GM12801 (cell line): Measurements from ENCODE around the gene PLCE1.

Experiments
- CTCF ChIP-seq: IDR thresholded peaks from one replicate; pipeline ENCODE4 v1.5.1; 2011; ENCODE audit warnings: control low read depth; ENCODE audit not compliant: insufficient read length; ENCODE audit errors: extremely low read depth

Gene PLCE1

GRCh38 chr10:94041206-94041605 lies 47.5 kb downstream of the PLCE1 start:
- TF ChIP-seq CTCF = no peak

GRCh38 chr10:94042001-94042833 lies 48.5 kb downstream of the PLCE1 start:
- no peak for TF ChIP-seq CTCF

- TF ChIP-seq CTCF = no peak
Observed at GRCh38 chr10:94042834-94043175, 49.1 kb downstream of the PLCE1 start.
